ENCODE measurements around the gene HMGCLL1.

Gene HMGCLL1

DNA sequence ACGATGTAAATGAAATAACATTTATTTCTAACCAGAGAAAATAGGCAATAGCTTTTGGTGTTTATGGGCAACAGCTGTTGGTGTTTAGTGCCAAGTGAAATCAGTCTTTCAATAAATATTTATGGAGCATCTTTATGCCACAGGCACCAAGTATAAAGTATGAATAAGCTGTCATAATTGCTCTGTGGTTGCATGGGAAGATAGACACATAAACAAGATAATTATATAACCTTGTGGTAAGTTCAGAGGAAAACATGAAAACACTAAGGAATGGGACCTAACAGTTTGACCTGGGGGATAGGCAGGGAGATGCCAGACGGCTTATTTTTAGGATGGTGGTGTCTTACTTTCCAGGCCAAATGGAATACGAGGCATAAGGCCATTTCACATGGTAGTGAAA lies 140.8 kb downstream of the HMGCLL1 start:
- no peak for DNase-seq

DNA sequence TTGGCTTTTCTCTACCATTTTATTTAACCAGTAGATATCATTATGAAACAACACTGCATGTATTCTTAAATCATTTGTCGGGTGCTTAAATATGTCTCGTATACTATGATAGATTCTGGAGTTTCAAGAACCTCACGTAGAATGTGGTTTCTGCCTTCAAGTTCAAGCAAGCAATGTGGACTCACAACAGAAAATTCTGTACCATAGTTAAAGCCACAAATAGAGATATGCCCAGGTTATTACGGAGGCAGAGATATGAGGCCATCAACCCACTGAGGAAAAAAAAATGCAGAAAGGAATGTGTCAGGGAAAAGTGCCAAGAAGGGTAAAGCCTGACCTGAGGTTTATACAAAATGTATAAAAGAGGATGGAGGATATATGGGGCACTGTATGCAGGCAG lies 141.9 kb downstream of the HMGCLL1 start:
- no peak for DNase-seq

DNA sequence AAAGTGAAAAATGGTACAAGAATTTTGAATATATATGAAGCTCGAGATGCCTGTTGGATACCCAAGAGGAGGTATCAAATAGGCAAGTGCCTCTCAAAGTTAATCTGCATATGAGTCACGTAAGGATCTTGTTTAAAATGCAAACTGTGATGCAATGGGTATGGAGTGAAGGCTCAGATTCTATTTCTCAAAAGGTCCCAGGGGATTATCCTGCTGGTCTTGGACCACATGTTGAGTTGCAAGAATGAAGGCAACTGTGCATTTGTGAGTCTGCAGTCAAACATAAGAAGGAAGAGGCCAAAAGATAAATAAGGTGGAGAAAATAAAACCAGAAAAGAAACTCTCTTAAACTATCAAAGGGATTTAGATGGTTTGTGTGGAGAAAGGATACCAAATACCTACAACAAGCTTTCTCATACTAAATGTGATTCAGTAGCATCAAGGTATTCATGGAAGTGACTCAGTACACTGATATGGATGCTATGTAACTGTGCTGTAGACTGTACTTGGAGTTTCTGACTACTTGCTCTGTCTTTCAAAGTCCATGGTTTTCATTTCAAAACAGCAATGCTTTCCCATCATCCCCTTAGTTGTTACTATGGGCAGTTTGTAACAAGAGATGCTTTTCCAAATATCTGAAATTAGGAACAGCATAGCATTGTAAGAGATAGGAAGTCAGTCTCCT lies 145.4 kb downstream of the HMGCLL1 start:
- DNase-seq: no peak

DNA sequence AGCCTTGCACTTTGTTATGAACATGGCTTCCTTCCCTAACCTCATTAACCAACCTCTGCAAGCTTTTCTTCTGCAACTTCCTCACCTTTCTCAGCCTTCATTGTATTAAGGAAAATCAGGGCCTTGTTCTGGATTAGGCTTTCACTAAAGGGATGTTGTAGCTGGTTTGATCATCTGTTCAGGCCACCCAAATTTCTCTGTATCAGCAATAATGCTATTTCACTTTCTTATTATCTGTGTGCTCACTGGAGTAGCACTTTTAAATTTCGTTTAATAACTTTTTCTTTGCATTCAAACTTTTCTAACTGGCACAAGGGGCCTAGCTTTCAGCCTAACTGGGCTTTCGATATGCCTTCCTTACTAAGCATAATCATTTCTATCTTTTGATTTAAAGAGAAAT lies 155.1 kb downstream of the HMGCLL1 start:
- DNase-seq: no peak

DNA sequence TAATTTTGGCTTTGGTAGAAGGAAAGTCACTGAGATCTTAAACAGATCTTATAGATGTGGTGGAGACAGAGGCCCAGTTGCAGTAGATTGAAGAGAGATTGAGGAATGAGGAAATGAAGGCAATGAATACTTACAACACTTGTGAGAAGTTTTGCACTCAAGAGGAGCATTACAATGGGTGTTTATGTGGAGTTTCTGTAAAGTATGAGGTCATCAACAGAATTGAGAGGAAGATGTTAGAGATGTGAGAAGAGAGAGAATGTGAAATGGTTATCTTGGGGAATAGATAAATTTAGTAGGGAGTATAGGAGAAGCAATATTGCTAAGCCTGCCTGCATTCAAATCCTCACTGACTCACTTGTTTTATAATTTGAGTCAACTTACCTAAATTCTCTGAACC lies 168.3 kb downstream of the HMGCLL1 start:
- no peak for DNase-seq

DNA sequence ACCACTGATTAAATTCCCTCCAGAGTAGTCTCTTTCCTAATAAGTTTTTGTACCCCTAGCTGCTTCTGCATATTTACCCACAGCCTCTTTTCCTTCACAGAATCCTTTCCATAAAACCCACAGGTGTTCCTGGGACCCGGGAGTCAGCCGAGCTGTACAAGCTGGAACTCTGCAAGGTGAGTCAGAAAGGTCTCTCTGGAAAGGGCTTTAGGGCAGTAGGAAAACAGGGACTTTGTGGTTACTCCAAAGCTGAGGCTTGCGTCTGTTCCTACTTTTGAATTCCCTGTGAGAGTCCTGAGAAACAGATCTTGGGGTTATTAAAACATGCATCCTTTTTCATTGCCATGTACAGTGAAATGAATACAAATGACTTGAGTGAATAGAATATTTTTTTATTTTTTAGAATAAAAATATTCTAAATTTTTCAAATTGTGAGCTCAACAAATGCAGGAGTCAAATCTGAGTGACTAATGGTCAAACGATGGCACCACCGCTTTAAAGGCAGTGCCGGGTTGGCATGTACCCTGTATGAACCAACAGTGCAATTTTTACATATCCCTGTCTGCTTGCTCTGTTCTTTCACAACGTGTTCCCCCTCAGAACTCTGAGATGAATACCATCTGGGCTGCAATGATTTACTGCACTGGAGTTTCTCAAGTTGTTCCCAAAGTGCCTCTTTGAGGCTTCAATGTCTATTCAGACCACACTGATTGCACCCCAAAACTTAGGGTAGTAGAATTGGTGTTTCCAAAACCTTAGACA lies 173.3 kb downstream of the HMGCLL1 start:
- DNase-seq: no peak

DNA sequence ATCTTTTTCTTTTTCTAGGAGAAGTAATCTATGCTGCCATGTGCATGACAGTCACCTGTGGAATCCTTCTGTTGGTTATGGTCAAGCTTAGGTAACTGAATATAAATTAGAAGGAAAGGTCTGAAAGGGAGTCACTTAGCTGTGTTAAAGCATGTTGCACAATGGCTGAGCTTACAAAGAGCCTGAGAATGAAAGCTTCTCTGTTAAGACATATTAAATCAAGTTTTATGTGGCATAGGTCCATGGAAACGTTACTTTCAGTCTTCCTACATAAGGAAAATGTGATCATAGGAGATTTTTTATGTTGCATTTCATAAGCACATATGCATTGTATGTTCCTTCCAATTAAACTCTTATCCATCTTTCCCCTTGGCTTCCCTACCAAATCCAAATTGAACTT lies 179.6 kb downstream of the HMGCLL1 start:
- DNase-seq: no peak

DNA sequence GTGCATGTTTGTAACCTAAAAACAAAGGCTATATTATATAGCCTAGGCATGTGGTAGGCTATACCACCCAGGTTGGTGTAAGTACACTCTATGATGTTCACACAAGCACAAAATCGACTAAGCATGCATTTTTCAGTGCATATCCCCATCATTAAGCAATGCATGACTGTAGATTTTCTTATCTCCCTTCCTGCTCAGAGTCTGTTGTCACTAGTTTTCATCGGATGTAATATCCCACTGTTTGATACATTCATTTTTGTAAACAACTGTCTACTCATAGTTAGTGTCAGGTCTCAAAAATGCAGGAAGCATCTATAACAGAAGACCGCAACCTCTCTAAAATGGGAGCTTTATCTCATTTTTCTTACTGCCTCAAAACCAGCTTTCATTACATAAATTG lies 181.0 kb downstream of the HMGCLL1 start:
- DNase-seq: no peak

DNA sequence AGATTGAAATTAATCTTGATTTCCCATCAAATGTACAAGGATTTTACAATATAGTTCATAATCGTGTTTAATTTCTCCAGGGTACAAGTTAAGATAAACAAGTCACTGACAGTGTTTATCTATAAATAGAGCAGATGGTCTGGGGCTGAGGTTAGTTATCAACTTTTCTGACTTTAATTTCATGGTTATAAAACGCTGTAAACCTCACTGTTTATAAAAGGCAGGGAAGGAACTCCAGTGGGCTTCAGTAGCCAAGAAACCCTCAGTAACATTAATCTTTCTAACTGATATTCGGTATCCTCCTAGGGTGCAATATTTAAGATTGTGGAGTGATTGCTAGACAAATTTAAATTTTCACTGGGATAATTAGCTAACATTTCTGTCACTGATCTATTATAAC lies 183.1 kb downstream of the HMGCLL1 start:
- no peak for DNase-seq

DNA sequence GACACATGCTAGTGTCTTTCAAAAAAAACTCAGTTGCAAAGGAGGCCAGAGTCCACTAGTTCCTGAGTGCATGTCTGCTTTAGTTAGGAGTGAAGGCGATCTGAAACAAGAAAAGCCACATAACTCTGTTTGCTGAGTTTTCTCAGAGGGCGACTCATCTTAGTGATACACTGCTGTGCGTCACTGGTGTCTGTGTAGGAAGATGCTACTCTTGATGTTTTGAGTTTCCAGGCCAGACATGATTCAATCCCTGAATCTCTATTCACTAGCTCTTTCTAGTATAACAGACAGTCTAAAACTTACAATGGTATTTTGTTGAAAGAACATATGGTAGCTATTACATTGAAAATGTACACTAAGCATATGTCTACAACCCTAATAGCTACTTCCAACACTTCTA lies 190.8 kb downstream of the HMGCLL1 start:
- no peak for DNase-seq
